Kidney epithelial cell (primary cell): Measurements from ENCODE around the gene CCDC178. TPM values are rescaled to one million over a fixed set of nuclear protein-coding genes. Genes with fewer than 3 reads are reported as not detected.

ENCODE experiments used
- DNase-seq: peaks from one replicate; pipeline ENCODE4 v3.0.0-alpha.2; 2010; ENCODE audit warnings: low read depth
- H3K27me3 ChIP-seq: 2 replicates; pipeline ENCODE4 v1.6.0; 2011; ENCODE audit warnings: low read length; ENCODE audit not compliant: control insufficient read depth, insufficient read depth
- H3K36me3 ChIP-seq: 2 replicates; pipeline ENCODE4 v1.5.1; 2011; ENCODE audit warnings: low read length; ENCODE audit not compliant: control insufficient read depth, insufficient read depth
- H3K4me3 ChIP-seq: 2 replicates; pipeline ENCODE4 v1.5.1; 2011; ENCODE audit warnings: low read depth, mild to moderate bottlenecking, control low read depth, low read length
- CTCF ChIP-seq: IDR thresholded peaks from 2 replicates; pipeline ENCODE4 v1.5.1; 2011; ENCODE audit warnings: mild to moderate bottlenecking, moderate library complexity, low read length, control low read depth, inconsistent platforms; ENCODE audit not compliant: insufficient read depth, poor library complexity, severe bottlenecking
- total RNA-seq: library from RNA; depleted of rRNA; stranded (reverse); fragments of >200 nt; gene quantifications from 2 replicates; pipeline ENCODE4 v1.2.3, GENCODE V29; 2015

Gene CCDC178
- total RNA-seq, 1 donor from 2014 or later = 0.08 TPM

DNA sequence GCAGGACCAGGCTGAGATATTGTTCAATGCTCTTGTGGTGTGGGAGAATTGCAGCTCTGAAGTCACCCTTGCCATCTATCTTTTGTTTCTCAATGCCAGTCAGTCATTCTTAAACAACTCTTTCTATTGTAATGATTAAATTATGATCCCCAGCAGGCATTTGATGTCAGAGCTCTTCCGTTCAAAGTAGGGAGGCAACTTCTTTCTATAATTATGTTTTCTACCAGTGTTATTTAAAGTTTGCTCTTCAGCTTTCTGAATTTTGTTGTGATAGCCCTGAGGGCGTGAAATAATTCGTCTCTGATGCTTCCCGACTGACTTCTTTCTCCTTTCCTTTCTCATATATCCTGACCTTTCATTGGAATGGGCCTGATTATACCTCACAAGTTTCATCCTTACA, 506.3 kb downstream of the CCDC178 start:
- TF ChIP-seq CTCF = no peak

DNA sequence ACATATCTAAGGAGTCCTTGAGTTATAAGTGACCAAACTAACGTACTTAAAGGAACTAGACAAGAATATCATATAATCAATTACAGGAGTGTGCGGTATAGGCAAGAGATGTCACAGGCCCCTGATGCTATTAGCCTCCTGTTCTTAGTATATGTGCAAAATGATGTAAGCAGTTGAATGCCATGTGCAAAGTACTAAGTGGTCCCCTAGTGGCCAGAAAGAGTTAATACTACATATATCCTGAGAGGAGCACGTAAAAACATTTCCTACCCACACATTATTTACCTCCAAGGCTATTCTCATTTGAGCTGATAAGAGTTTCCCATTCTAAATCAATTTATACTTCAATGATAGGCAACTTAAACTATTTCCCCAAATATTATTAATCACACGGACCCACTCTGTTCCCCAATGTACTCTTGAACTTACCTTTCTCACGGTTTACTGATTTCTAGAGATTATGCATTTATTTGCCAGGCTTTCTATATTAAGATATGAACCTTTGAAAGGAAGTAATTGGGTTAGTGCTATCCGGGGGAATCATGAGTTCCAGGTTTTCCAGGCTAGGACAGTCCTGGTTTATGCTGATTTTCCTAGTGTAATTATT, 509.7 kb downstream of the CCDC178 start:
- Histone ChIP-seq H3K4me3 (no peak overlapping the region), H3K36me3 (no peaks in the 10 kb centered on the region), H3K27me3 (no peaks in the 10 kb centered on the region)
- no peak for DNase-seq
- peak; percentile 67 for TF ChIP-seq CTCF

More for the DNA sequence above, 506.3 kb downstream of the CCDC178 start:
- Histone ChIP-seq H3K36me3 (no peaks in the 10 kb centered on the region), H3K4me3 (no peak overlapping the region), H3K27me3 (no peaks in the 10 kb centered on the region)
- no peak for DNase-seq

GRCh38 chr18:32929213-32929612, 511.3 kb downstream of the CCDC178 start:
- H3K4me3 ChIP-seq = no peak overlapping the region
- H3K36me3 ChIP-seq = no peaks in the 10 kb centered on the region
- no peaks in the 10 kb centered on the region for H3K27me3 ChIP-seq
- TF ChIP-seq CTCF = no peak
- no peak for DNase-seq

DNA sequence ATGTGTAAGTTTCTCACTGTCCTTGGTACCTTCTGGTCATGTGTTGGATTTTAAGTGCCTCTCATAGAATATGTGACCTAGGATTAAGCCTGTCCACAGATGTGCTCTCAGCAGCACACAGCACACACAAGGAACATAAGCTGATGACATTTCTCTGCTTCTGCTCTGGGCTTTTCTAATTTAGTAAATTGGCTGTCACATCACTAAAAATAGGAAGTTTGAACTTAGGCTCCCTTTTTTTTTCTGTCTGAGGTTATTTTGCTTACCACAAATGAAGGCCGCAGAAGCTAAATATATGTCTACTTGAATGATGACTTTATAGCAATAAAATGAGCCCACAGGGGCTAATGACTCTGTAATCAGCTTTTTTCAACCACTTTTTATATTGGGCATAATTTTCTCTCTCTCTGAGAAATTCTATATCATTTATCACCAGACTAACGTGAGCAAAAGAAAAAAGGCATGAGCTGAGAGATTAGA, 517.5 kb downstream of the CCDC178 start:
- DNase-seq = no peak
- no peaks in the 10 kb centered on the region for H3K27me3 ChIP-seq
- no peaks in the 10 kb centered on the region for H3K36me3 ChIP-seq
- H3K4me3 ChIP-seq = no peak overlapping the region
- no peak for TF ChIP-seq CTCF

- DNase-seq = peak; percentile 97
Observed at GRCh38 chr18:32920796-32921787, 519.4 kb downstream of the CCDC178 start.

More at GRCh38 chr18:32920796-32921787, 519.4 kb downstream of the CCDC178 start:
- Histone ChIP-seq H3K27me3 (no peaks in the 10 kb centered on the region), H3K4me3 (no peak overlapping the region), H3K36me3 (no peaks in the 10 kb centered on the region)
- no peak for TF ChIP-seq CTCF
